Neuron (in vitro differentiated cells): Measurements from ENCODE around the gene PLOD1.
"Not testable (repeated sequence)": the region's sequence is repeated elsewhere in the genome, so short reads cannot be mapped to it uniquely, and the experiment has no call there.

Experiments used
- H2AFZ ChIP-seq: one replicate; pipeline ENCODE4 v1.6.1; 2013; ENCODE audit warnings: low read depth, mild to moderate bottlenecking, inconsistent platforms, low read length, moderate library complexity
- H3K27me3 ChIP-seq: one replicate; pipeline ENCODE4 v1.6.1; 2013; ENCODE audit warnings: low read length; ENCODE audit not compliant: insufficient read depth
- H3K36me3 ChIP-seq: one replicate; pipeline ENCODE4 v1.6.1; 2013; ENCODE audit warnings: low read length; ENCODE audit not compliant: insufficient read depth
- H3K4me1 ChIP-seq: one replicate; pipeline ENCODE4 v1.6.1; 2013; ENCODE audit warnings: low read length; ENCODE audit not compliant: insufficient read depth
- H3K4me3 ChIP-seq: 2 replicates; pipeline ENCODE4 v1.5.1; 2013; ENCODE audit warnings: mild to moderate bottlenecking, low read length, moderate library complexity
- H3K9me3 ChIP-seq: one replicate; pipeline ENCODE4 v1.6.1; 2013; ENCODE audit warnings: low read length

PLOD1 gene

GRCh38 chr1:11920239-11920903 is 14.1 kb upstream of the PLOD1 start:
- Histone ChIP-seq H3K36me3 (peaks cover 46% of the 10 kb centered on the region), H3K4me3 (no peak overlapping the region), H3K4me1 (peaks cover 18% of the 10 kb centered on the region), H3K27me3 (no peaks in the 10 kb centered on the region), H3K9me3 (no peaks in the 10 kb centered on the region), H2AFZ (no peak overlapping the region)

DNA sequence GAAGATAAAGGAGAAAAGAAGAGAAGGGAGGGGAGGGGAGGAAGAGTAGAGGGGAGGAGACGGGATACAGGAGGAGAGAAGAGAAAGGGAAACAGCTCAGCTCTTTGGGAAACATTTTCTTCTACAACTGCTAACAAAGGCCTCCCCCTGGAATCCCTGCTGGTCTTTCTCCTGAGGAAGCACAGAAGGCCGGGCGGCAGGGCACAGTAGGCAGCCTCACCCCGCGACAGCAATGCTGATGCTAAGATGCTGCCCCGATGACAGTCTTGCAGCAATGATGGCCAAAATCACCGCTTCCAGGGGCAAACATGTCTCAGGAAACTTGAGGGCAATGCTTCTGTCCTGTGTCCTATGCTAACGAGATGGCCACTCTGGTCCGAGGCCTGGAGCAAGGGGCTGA is 13.5 kb upstream of the PLOD1 start:
- Histone ChIP-seq H3K36me3 (peaks cover 46% of the 10 kb centered on the region), H3K4me1 (peaks cover 18% of the 10 kb centered on the region), H3K27me3 (no peaks in the 10 kb centered on the region), H3K4me3 (no peak overlapping the region), H3K9me3 (no peaks in the 10 kb centered on the region), H2AFZ (no peak overlapping the region)

DNA sequence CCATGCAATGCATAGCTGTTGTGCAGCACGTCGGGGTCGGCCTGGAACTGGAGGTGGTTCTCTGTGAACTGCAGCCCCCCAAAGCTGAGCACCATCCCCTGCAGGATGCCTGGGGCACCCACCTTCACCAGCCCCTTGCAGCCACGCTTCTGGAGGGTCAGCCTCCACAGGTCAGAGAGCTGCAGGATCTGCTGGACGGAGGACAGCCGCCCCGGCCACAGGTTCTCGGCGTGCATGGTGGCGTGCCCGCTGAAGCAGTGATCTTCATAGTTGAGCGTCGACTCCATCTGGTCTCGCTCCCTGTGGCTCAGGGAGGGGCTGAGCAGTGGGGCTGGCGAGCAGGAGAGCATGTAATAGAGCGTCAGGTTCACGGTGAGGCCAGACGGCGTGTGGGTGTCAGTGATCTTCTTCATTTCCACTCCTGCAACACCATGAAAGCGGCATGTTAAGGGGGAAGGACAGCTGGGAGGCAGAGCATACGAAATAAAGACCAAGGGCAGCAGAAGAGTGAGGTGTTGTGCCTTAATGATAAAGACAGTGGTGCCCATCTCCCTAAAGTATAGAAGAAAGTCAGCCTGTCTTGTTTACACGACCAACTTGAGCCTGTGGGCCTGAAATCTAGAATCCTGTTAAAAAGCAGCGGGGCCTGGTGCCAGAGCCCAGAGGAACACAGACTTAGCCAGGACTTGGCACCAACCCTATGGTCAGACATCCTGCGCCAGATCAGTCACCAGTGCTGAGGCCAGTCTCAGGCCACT is 11.3 kb upstream of the PLOD1 start:
- Histone ChIP-seq H3K4me1 (peaks cover 20% of the 10 kb centered on the region), H3K4me3 (no peak overlapping the region), H3K36me3 (peaks cover 41% of the 10 kb centered on the region), H3K9me3 (no peaks in the 10 kb centered on the region), H3K27me3 (no peaks in the 10 kb centered on the region), H2AFZ (no peak overlapping the region)

DNA sequence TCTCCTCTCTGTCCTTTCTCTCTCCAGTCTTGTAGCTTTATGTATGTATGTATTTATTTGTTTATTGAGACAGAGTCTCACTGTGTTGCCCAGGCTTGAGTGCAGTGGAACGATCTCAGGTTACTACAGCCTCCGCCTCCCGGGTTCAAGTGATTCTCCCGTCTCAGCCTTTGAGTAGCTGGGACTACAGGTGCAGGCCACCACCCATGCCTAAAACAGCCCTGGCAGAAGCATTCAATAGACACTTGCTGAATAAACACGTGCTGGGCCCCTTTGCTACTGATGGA is 10.7 kb upstream of the PLOD1 start:
- Histone ChIP-seq H3K9me3 (no peaks in the 10 kb centered on the region), H3K36me3 (peaks cover 38% of the 10 kb centered on the region), H3K4me3 (no peak overlapping the region), H3K27me3 (no peaks in the 10 kb centered on the region), H3K4me1 (peaks cover 20% of the 10 kb centered on the region), H2AFZ (no peak overlapping the region)

GRCh38 chr1:11924334-11925195 is 10.0 kb upstream of the PLOD1 start:
- Histone ChIP-seq H3K27me3 (no peaks in the 10 kb centered on the region), H3K9me3 (no peaks in the 10 kb centered on the region), H2AFZ (no peak overlapping the region), H3K36me3 (peaks cover 30% of the 10 kb centered on the region), H3K4me1 (peaks cover 20% of the 10 kb centered on the region), H3K4me3 (peak overlapping the region; percentile 60)

DNA sequence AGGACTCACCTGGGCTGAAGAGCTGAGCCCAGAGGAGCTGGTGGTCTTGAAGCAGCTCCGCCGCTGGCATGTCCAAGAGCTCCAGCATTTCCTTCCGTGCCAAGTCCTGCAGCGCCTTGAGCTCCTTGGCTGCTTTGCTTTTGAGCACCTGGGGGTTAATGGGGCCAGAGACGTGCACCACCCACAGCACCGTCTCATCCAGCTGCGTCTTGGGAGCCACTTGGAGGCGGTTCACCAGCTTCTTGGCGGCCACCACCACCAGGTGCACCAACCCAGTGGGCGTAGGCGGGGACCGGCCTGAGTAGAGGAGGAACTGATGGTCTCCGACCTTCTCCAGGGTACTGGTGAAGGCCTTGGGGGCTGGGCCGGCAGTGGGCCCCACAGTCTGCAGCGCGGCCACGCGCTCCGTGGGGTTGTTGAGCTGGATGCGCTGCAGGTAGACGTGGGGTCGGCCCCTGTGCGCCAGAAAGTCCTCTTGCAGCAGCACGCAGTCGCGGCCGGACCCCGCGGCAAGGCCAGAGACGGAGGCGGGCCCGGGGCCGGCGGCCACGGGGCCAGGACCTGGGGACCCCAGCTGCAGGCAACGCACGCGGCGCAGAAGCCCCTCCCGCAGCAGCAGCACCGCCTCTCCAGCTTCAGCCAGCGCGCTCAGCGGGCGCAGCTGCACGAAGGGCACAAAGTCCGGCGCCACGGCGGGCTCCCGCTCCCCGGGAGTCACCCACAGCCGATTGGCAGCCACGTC is 9.2 kb upstream of the PLOD1 start:
- H3K9me3 ChIP-seq, H3K27me3 ChIP-seq, H2AFZ ChIP-seq: not testable (repeated sequence)
- Histone ChIP-seq H3K4me3 (peak overlapping the region; percentile 60), H3K4me1 (peaks cover 24% of the 10 kb centered on the region), H3K36me3 (peaks cover 25% of the 10 kb centered on the region)

GRCh38 chr1:11925938-11926292 is 8.6 kb upstream of the PLOD1 start:
- Histone ChIP-seq H3K27me3 (no peaks in the 10 kb centered on the region), H3K4me3 (peak overlapping the region; percentile 60), H3K9me3 (no peaks in the 10 kb centered on the region), H2AFZ (no peak overlapping the region), H3K4me1 (peaks cover 24% of the 10 kb centered on the region), H3K36me3 (peaks cover 20% of the 10 kb centered on the region)

- no peak overlapping the region for H3K4me3 ChIP-seq
- no peaks in the 10 kb centered on the region for H3K9me3 ChIP-seq
- peaks cover 8% of the 10 kb centered on the region for H3K36me3 ChIP-seq
- no peaks in the 10 kb centered on the region for H3K27me3 ChIP-seq
- peaks cover 24% of the 10 kb centered on the region for H3K4me1 ChIP-seq
- H2AFZ ChIP-seq: no peak overlapping the region
These were observed 6.5 kb upstream of the PLOD1 start for GRCh38 chr1:11927866-11928592.

DNA sequence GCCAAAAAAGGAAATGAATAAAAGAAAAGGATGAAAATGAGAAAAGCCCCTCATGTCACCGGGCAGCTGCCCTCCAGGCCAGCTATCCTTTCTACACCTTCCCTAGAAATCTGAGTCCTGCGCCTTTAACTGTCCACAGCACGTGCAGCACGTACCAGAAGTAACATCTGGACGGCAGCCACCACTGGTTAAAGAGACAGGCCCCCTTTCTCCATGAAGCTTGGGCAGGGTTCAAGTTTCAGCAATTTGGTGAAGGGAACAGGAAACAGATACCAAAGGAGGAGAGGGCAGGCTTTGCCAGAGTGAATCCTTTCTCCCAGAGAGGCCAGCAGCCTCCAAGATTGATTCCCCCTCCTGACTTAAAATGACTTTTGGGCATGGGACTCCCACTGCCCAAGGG is 4.7 kb upstream of the PLOD1 start:
- no peak overlapping the region for H3K4me3 ChIP-seq
- no peaks in the 10 kb centered on the region for H3K36me3 ChIP-seq
- peaks cover 15% of the 10 kb centered on the region for H3K4me1 ChIP-seq
- H3K27me3 ChIP-seq: no peaks in the 10 kb centered on the region
- H3K9me3 ChIP-seq: no peaks in the 10 kb centered on the region
- H2AFZ ChIP-seq: no peak overlapping the region

DNA sequence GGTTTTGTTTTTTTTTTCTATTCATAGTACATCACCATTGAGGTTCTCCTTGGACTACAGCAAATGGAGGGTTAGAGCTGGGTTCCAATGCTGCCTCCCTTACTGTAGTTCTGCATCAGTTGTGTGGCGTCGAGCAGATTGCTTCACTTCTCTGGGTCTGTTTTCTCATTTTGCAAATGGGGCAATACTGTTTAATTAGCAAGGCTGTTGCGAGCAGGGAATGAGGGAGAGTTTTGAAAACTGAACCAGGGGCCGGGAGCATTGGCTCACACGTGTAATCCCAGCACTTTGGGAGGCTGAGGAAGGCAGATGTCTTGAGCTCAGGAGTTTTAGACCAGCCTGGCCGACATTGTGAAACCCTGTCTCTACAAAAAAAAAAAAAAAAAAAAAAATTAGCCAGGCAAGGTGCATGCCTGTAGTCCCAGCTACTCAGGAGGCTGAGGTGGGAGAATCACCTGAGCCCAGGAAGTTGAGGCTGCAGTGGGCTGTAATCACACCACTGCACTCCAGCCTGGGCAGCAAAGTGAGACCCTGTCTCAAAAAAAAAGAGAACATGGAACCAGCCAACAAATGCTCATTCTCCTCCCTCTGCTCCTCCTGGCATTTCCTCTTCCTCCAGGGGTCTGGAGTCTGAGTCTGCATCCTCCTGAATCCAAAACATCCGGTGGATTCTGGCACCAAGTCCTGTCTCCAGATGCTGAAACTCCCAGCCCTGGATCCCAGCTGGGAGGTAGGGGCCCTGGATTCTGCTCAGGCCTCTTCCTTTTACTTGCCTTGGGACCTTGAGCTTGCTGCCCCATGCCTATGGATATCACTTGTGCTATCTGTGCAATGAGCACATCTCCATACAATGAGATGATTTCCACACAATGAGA is 3.7 kb upstream of the PLOD1 start:
- no peaks in the 10 kb centered on the region for H3K27me3 ChIP-seq
- no peak overlapping the region for H3K4me3 ChIP-seq
- H3K9me3 ChIP-seq: no peaks in the 10 kb centered on the region
- H2AFZ ChIP-seq: no peak overlapping the region
- H3K4me1 ChIP-seq: peaks cover 14% of the 10 kb centered on the region
- H3K36me3 ChIP-seq: no peaks in the 10 kb centered on the region

DNA sequence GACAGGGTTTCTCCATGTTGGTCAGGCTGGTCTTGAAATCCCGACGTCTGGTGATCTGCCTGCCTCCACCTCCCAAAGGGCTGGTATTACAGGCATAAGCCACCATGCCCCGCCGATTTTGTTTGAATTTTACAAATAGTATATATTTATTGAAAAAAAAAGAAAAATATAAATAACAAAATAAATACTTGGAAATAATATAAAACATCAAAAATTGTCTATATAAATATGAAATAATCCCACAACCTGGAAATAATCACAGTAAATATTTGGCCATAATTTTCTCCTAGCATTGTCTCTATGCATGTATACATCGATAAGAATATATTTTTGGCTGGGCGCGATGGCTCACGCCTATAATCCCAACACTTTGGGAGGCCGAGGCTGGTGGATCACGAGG is 2.7 kb upstream of the PLOD1 start:
- peaks cover 12% of the 10 kb centered on the region for H3K4me1 ChIP-seq
- no peaks in the 10 kb centered on the region for H3K36me3 ChIP-seq
- H3K4me3 ChIP-seq: no peak overlapping the region
- no peaks in the 10 kb centered on the region for H3K9me3 ChIP-seq
- H2AFZ ChIP-seq: no peak overlapping the region
- H3K27me3 ChIP-seq: no peaks in the 10 kb centered on the region

DNA sequence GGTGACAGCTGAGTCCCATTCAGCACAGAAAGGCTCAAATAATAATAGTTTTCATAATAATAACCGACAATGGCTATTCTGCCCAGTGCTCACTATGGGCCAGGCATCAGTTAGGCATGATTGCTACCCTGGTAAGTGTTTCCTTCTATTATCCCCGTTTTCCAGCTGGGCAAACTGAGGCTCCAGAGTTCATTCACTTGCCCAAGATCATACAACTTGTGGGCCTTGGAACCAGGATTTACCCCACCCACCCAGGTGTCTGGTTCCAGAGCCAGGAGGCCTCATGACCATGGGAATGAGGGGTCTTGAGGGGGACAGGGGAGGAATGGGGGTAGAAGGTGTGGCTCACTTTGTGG is 518 bp downstream of the PLOD1 start:
- no peaks in the 10 kb centered on the region for H3K36me3 ChIP-seq
- H3K27me3 ChIP-seq: no peaks in the 10 kb centered on the region
- peak overlapping the region; percentile 68 for H3K4me3 ChIP-seq
- H3K4me1 ChIP-seq: peaks cover 7% of the 10 kb centered on the region
- H2AFZ ChIP-seq: peak overlapping the region; percentile 87
- H3K9me3 ChIP-seq: no peaks in the 10 kb centered on the region
